GM21423 (cell line): ENCODE measurements around the gene IDUA.

Experiments
- ATAC-seq: cut with Tn5 transposase; IDR thresholded peaks from one replicate; pipeline ENCODE4 v1.9.1; 2021; ENCODE audit warnings: mild to moderate bottlenecking, moderate library complexity; ENCODE audit not compliant: unreplicated experiment

The IDUA gene

DNA sequence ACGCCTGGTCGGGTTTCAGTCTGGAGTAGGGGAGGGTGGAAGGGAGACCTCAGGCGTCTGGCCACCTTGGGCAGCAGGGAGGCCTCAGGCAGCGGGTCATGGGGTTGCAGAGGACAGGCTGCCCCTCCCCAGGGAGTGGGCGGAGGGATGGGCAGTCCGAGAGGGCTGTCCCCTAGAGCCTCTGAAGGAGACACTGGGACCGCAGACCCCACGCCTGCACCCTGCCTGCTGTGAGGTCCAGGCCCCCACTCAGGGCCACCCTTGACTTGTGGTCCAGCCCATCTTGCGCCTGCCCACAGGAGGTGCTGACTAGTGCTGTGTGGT lies 41.0 kb downstream of the IDUA start:
- ATAC-seq = no peak

- ATAC-seq = no peak
These were observed 41.9 kb downstream of the IDUA start for GRCh38 chr4:1028574-1029220.

DNA sequence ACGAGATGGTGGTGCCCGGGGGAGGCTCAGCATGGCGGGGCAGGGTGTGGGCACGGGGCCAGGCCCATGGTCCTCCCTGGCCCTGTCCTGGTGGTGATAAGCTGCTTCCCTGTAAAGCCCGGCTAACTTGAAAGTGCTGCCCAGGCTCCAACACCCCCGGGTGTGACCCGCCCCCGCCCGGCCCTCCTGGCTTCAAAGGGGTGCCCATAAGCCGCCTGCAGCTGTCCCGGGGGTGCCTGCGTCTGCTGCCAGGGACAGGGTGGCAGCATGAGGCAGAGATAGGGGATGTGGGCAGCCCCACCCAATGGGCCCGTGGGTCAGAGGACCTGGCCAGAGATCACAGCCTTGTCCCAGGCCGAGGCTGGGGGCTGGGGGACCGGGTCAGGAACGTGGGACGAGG lies 42.7 kb downstream of the IDUA start:
- ATAC-seq = no peak

DNA sequence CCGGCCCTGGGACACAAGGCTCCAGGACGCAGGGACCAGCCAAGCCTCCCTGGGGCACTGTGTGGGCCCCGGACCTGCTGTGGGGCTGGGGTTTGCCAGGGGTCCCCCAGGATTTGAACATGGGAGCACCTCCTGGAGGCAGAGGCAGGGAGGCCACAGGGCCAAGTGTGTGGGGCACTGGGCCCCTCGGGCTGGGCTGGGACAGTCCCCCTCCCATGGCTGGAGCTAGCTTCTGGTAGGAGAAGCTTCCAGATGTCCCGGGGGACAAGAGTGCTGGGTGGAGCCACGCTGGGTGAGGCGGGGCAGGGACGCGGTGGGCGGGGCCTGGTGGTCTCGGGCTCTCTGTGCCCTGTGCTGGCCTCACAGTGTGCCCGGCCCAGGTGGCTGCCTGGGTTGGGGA lies 43.2 kb downstream of the IDUA start:
- no peak for ATAC-seq

GRCh38 chr4:1030559-1030958 lies 43.7 kb downstream of the IDUA start:
- no peak for ATAC-seq

- ATAC-seq = no peak
These were observed 44.5 kb downstream of the IDUA start for GRCh38 chr4:1031346-1031745.

GRCh38 chr4:1031956-1032795 lies 45.3 kb downstream of the IDUA start:
- no peak for ATAC-seq

DNA sequence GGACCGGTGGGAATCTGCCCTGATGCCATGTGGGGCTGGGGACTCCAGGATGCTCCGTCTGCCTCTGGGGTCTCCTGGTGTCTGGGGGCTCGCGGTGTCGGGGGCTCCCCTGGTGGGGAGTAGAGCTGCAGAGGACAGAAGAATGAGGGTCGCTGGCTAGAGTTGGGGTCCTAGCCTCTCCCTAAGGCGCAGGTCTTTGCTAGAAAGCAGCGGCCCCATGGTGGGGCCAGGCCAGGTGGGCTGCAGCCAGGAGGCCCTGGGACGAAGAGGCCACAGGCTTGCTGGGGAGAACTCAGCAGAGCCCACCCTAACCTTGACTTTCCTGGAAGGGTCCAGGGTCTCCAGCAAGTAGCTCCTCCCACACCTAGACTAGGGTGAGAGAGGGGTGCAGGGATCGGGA lies 46.0 kb downstream of the IDUA start:
- ATAC-seq = no peak

DNA sequence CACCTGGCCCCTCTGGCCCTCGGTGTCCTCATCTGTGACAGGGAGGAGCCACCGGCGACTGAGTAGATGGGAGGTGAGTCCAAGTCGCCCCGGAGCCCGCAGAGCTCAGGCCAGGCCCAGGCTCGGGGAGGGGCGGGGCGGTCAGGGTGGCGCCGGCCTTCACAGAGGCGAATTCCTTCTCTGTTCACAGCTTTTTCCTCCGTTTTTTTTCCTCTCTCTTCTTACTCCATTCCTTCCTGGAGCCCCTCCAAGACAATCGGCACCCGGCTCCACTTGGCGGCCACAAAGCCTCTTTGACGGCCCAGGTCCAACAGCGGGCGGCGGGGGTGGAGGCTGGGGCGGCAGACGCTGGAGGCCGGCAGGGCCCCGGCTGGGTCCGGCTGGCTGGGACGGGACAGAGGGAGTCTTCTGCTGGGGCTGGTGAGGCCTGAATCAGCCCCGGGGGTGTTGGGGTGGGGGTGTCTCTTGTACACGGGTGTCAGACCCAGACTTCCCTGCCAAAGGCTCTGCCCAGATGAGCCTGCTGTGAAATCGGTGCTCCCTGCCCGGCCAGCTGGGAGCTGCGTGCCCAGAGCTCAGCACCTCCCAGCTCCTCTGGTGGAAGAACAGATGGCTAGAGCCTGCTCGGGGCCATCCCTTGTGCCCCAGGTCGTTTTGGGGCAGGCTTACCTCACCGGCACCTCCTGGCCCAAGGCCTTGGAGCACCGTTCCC lies 47.2 kb downstream of the IDUA start:
- ATAC-seq = no peak

GRCh38 chr4:1035510-1035909 lies 48.7 kb downstream of the IDUA start:
- no peak for ATAC-seq

GRCh38 chr4:1036095-1036494 lies 49.3 kb downstream of the IDUA start:
- no peak for ATAC-seq

DNA sequence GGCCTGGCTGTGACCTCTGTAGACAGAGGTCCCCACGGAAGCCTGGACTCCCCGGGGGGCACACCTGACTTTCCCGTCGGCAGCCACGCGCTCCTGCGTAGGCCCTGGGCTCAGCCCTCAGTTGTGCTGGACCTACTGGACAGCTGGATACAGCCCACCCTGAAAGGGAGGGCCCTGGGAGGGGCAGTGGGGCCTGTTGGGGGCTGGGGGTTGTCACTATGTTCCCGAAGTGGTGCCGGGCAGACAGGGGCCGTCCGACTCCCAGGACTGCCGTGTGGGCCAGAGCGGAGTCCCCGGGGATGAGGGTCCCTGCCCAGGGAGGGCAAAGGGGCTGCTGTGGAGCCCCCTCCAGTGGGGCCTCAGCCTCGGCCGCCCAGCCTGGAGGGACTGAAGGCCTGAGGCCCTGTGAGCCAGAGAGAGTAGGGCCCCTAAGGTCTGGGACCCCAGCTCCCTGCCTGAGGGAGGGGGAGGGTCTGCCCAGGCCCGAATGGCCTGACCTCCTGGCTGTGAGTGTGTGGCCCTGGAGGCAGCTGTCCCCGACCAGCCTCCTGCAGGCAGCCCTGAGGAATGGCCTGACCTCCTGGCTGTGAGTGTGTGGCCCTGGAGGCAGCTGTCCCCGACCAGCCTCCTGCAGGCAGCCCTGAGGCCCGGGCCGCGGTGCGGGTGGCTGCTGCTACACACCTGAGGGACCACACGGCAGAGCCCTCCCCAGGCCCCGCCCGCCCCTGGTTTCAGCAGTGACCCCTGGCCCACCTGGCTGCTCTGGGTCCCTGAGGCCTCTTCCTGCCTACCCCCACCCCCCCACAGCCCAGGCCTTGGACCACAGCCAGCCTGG lies 50.3 kb downstream of the IDUA start:
- no peak for ATAC-seq

DNA sequence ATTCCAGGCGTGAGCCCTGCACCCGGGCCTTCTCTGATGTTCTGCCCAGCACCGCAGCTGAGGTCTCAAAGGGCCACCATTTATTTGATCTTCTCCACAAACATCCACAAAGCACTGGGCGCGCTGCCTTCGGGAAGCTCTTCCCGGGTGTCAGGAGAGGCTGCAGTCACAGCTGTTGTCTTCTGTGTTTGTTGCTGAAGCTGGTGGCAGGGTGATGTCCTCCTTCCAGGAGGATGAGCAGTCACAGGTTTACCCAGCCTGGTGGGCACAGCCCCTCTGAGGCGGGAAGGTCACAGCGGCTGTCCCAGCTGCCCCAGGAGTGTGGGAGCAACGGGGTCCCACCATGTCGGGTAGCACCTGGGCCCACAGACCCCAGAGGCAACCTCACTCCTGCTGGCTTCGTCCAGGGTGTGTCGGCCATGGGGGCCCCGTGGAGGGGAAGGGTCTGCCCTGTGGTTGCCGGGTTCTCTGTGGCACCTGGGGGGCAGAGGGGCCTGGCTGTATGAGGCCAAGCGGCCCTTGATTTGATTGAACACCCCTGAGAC lies 52.2 kb downstream of the IDUA start:
- ATAC-seq = no peak

DNA sequence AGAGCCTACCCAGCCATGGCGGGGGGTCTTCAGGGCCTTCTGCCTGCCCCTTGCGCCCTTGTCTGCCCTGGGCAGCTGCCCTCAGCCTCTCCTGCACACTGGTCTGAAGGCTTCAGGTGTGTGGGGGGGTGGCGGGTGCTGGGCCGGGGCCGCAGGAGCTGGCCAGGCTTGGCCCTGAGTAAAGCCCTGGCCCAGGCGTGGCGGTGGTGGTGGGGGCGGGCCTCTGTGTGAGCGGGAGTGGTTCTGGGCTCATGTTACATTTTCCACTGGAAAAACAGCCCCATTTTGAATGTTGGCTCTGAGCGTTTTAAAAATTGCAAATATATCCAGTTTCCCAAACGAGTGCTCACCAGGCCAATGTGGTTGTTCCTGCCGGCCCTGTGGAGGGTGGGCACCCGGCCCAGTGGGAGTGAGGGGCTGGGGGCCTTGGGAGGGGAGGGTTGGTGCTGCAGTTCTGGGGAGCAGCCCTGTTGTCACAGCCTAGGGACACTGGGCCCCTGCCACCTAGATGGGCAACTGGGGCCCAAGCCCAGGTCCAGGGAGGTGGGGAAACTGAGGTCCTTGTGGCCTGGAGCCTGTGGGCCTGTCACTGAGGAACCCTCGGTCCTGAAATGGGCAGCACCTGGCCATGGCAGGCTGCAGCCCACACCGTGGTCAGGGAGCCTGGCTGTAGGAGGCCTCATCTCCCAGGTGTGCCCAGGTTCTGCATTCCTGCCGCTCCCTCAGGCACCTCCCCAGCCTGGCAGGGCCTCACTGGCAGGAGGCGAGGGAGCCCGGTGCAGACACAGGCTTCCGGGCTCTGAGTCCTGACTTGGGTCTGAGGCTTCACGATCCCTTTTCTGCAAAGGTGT lies 52.9 kb downstream of the IDUA start:
- ATAC-seq = no peak

DNA sequence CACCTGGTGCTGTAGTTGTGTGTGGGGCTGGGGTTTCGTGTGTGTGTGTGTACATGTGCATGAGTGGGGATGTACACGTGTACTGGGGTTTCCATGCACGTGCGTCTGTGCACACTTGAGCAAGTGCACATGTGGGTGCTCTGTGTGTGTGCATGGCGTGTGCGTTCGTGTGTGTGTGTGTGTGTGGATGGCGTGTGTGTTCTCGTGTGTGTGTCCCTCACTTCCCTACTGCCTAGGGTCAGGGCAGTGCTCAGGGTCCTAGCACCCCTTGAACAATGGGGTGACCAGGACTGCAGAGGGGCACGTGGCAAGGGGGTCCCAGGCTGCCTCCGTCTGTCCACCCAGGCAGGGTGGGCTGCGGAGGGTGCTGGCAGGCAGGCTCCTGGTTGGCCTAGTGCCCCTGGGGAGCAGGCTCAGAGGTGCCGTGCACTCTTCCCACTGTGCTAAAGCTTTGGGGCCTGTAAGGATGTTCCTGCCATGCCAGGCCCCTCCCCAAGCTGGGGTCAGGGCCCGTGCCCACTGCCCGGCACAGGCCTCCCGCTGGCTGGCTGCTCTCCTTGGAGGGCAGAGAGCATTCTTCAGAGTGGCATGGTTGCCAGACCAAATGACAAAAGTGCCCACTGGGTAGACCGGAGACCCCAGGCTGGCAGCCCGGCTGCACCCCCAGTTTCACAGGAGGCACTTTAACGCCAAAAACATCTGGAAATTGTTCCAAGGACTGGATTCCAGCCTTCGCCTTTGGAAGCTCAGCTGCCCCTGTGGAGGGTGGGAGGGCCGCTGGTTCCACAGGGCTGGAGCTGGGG lies 53.7 kb downstream of the IDUA start:
- no peak for ATAC-seq

DNA sequence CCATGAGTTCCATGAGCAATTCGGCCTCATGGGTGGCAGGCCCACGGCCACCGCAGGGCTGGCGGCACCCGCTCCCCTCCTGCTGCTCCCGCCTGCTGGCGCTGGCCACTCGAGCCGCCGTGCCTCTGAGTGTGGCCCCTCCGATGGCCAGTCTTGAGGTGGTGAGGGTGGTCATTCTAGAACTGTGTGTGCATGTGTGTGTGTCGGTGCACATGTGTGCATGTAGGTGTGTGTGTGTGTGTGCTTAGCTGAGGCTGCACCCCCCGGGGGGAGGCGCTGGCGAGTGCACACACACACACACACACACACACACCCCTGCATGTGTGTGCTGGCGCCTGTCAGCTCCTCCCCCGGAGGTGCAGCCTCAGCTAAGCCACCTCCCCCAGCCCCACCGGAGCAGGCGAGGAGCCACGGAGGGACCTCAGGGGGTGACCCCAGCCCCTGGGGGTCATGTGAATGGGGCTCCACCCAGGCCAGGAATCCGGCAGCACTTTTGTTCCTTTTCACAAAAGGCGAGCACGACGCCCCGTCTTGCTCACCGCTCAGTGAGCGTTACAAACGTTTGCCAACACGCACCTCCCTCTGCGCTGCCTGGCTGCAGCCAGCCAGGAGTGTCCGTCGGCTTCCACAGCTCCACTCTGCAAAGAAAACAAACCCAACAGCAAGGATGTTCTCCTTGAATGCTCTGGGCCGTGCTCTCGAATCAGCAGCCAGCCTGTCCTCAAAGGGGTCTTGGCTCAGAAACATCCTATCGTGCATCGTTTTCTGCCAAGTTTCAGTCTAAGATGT lies 54.5 kb downstream of the IDUA start:
- ATAC-seq = no peak

DNA sequence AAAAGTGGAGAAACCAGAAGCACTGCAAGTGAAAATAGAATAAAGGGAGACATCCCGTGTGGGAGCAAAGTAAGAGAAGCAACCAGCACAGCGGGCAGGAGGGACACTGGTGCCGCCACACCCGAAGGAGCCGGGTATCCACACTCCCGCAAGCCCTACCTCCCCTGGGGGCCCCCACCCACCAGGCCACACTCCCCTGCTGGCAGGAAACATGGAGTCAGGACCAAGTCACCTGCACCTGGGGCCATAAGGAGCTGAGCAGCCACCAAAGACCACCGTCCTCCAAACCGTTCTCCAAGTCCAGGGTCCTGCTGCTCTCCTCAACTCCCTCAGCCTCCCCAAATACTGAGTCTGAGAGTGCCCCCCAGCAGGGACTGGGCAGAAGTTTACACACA lies 55.1 kb downstream of the IDUA start:
- no peak for ATAC-seq

GRCh38 chr4:1042352-1043055 lies 55.7 kb downstream of the IDUA start:
- no peak for ATAC-seq
